ENCODE measurements around the gene PRDM15. TPM values are rescaled to one million over a fixed set of nuclear protein-coding genes. Genes with fewer than 3 reads are reported as not detected.

Gene PRDM15
- total and polyA plus RNA-seq, 2 donors (not counting 3 experiments of a cell fraction or from before 2014, with no cell fraction given), result 11.8 to 12.9 TPM

DNA sequence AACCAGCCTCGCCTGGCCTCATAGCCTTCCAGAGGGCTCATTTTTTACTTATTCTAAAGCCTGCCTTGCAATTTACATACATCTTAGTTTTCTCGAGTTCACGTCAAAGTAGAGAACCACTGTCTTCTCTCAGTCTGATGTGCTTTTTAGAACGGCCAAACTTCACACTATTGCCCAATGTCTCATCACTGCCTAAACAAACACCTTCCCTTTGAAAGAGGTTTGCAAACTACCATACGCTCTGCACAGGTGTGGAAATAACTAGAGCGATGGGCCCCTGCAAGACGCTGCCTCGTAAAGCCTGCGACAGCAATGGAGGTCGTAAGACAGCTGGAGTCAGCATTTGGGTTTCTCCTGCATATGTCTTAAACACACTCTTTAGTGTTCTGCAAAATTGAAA is 22.6 kb downstream of the PRDM15 start:
- DNase-seq (ENCODE audit: low read depth, low spot score) (no peak), FAIRE-seq (no peak)

More for the DNA sequence above, 22.6 kb downstream of the PRDM15 start:
- Histone ChIP-seq H3K36me3 (ENCODE audit: control insufficient read depth in 2 of 2, extremely low read depth in 1 of 2, insufficient read depth in 2 of 2, low read length in 2 of 2) (peaks cover 7 to 18% of the 10 kb centered on the region in 2 experiments), H3K4me3 (replicated peaks in 1 of 3; ENCODE audit: insufficient read depth in 1 of 3, low read depth in 1 of 3, low read length in 3 of 3) (no peak overlapping the region), H4K20me1 (replicated peaks; ENCODE audit: control insufficient read depth, extremely low read depth, insufficient read depth, low read length) (no peaks in the 10 kb centered on the region), H3K4me2 (ENCODE audit: insufficient read depth, low read length) (no peak overlapping the region), H2AFZ (ENCODE audit: low read depth, low read length) (no peak overlapping the region), H3K4me1 (ENCODE audit: control insufficient read depth, extremely low read depth, insufficient read depth, low read length) (no peaks in the 10 kb centered on the region), H3K27me3 (ENCODE audit: control insufficient read depth in 2 of 2, insufficient read depth in 2 of 2, low read length in 2 of 2) (no peaks in the 10 kb centered on the region), H3K9ac (replicated peaks; ENCODE audit: extremely low read depth, insufficient read depth, low read length) (no peak overlapping the region), H3K9me1 (replicated peaks; ENCODE audit: control insufficient read depth, extremely low read depth, insufficient read depth, low read length) (no peaks in the 10 kb centered on the region), H3K79me2 (ENCODE audit: control insufficient read depth, insufficient read depth, low read length) (no peaks in the 10 kb centered on the region), H3K9me3 (replicated peaks; ENCODE audit: control insufficient read depth, insufficient read depth, low read length) (no peaks in the 10 kb centered on the region), H3K27ac (ENCODE audit: insufficient read depth, low read depth, low read length) (no peak overlapping the region)
- dilution Hi-C loops (cut with MboI; ENCODE audit: extremely low pct_ligation_motif_present, low sequenced_read_pairs) (no loop called here), intact Hi-C loops (cut with micrococcal nuclease) (no loop called here)
- no TSS peak for BruUV-seq (replicated peaks)
- TF ChIP-seq, protein P1, sequence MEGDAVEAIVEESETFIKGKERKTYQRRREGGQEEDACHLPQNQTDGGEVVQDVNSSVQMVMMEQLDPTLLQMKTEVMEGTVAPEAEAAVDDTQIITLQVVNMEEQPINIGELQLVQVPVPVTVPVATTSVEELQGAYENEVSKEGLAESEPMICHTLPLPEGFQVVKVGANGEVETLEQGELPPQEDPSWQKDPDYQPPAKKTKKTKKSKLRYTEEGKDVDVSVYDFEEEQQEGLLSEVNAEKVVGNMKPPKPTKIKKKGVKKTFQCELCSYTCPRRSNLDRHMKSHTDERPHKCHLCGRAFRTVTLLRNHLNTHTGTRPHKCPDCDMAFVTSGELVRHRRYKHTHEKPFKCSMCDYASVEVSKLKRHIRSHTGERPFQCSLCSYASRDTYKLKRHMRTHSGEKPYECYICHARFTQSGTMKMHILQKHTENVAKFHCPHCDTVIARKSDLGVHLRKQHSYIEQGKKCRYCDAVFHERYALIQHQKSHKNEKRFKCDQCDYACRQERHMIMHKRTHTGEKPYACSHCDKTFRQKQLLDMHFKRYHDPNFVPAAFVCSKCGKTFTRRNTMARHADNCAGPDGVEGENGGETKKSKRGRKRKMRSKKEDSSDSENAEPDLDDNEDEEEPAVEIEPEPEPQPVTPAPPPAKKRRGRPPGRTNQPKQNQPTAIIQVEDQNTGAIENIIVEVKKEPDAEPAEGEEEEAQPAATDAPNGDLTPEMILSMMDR (IDR thresholded peaks at IDR 0.05; ENCODE audit: extremely low read depth in 1 of 2, insufficient read depth in 1 of 2, low read depth in 1 of 2, low read length in 2 of 2), result no peak
- TF ChIP-seq POLR2A (IDR thresholded peaks at IDR 0.05; ENCODE audit: low read depth, low read length) (no peak), EZH2 (IDR thresholded peaks at IDR 0.05; ENCODE audit: borderline replicate concordance, low read depth, low read length, severe bottlenecking) (no peak), MYC (IDR thresholded peaks at IDR 0.05; ENCODE audit: low read depth, low read length) (no peak), JUN (IDR thresholded peaks at IDR 0.05; ENCODE audit: borderline replicate concordance, insufficient read depth, insufficient read length, low read depth) (no peak), FOS (IDR thresholded peaks at IDR 0.05; ENCODE audit: borderline replicate concordance, insufficient read depth, low read length) (no peak), POLR2AphosphoS5 (IDR thresholded peaks at IDR 0.05; ENCODE audit: insufficient read depth, low read depth, low read length) (no peak), GATA2 (IDR thresholded peaks at IDR 0.05; ENCODE audit: insufficient read depth, insufficient read length, low read depth, low read length) (no peak)
- TF ChIP-seq, protein P2, sequence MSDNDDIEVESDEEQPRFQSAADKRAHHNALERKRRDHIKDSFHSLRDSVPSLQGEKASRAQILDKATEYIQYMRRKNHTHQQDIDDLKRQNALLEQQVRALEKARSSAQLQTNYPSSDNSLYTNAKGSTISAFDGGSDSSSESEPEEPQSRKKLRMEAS (IDR thresholded peaks at IDR 0.05; ENCODE audit: insufficient read depth, insufficient read length), result no peak
- POLR2A ChIA-PET, result no interaction called here
- CTCF ChIA-PET, result interaction anchor here (1.1 kb wide), 1 partner anchor 261 kb away, joined by 3 read pairs; no protein-coding TSS in a partner anchor
